Activated CD4-positive, alpha-beta memory T cell treated with anti-CD3 and anti-CD28 coated beads for 36 hours (primary cell): ENCODE measurements around the gene ZKSCAN2. TPM values are rescaled to one million over a fixed set of nuclear protein-coding genes. Genes with fewer than 3 reads are reported as not detected.

Source experiments
- total RNA-seq, 2 experiments: library from RNA; stranded (reverse); gene quantifications; one replicate each; pipeline ENCODE4 v1.2.3, GENCODE V29; 2021

The ZKSCAN2 gene
- total RNA-seq, 2 experiments from 2014 or later, result 4.6 to 5.1 TPM

Other genes with a start within 250 kb of the ZKSCAN2 start
- gene ARHGAP17, start 242.5 kb downstream of the ZKSCAN2 start, total RNA-seq, result 10 to 100 TPM; 50.8 to 57.4 TPM
- 10 to 100 TPM; 47.2 to 50.1 TPM for gene LCMT1, start 146.1 kb downstream of the ZKSCAN2 start, total RNA-seq
- gene AQP8, start 40.9 kb downstream of the ZKSCAN2 start, total RNA-seq, result not detected